ENCODE measurements around the gene DCDC2C.

Gene DCDC2C

GRCh38 chr2:3712831-3713503 lies 9.6 kb downstream of the DCDC2C start:
- no peaks in the 10 kb centered on the region for H3K79me2 ChIP-seq (ENCODE audit: insufficient read depth, low read depth)
- H3K27ac ChIP-seq = no peak overlapping the region
- H2AFZ ChIP-seq (ENCODE audit: low read depth) = no peak overlapping the region
- no peaks in the 10 kb centered on the region for H3K4me1 ChIP-seq (ENCODE audit: low read depth, poor library complexity, severe bottlenecking)
- H3K9ac ChIP-seq = no peak overlapping the region
- TF ChIP-seq, protein P1, sequence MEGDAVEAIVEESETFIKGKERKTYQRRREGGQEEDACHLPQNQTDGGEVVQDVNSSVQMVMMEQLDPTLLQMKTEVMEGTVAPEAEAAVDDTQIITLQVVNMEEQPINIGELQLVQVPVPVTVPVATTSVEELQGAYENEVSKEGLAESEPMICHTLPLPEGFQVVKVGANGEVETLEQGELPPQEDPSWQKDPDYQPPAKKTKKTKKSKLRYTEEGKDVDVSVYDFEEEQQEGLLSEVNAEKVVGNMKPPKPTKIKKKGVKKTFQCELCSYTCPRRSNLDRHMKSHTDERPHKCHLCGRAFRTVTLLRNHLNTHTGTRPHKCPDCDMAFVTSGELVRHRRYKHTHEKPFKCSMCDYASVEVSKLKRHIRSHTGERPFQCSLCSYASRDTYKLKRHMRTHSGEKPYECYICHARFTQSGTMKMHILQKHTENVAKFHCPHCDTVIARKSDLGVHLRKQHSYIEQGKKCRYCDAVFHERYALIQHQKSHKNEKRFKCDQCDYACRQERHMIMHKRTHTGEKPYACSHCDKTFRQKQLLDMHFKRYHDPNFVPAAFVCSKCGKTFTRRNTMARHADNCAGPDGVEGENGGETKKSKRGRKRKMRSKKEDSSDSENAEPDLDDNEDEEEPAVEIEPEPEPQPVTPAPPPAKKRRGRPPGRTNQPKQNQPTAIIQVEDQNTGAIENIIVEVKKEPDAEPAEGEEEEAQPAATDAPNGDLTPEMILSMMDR (conservative IDR thresholded peaks at IDR 0.05; ENCODE audit: low read depth, low read length) = no peak
- H4K20me1 ChIP-seq (ENCODE audit: insufficient read depth) = no peaks in the 10 kb centered on the region
- no peak overlapping the region for H3K4me3 ChIP-seq (IDR thresholded peaks at IDR 0.05; ENCODE audit: insufficient read depth, low read depth, low read length)
- H3K4me2 ChIP-seq = no peak overlapping the region
- H3K27me3 ChIP-seq (ENCODE audit: insufficient read depth, low read depth) = no peaks in the 10 kb centered on the region
- no peaks in the 10 kb centered on the region for H3K36me3 ChIP-seq (ENCODE audit: insufficient read depth)

- TF ChIP-seq, protein P1 (conservative IDR thresholded peaks at IDR 0.05; ENCODE audit: low read depth, low read length) = no peak
- no peaks in the 10 kb centered on the region for H3K79me2 ChIP-seq (ENCODE audit: insufficient read depth, low read depth)
- no peak overlapping the region for H3K4me2 ChIP-seq
- H3K4me1 ChIP-seq (ENCODE audit: low read depth, poor library complexity, severe bottlenecking) = no peaks in the 10 kb centered on the region
- H3K36me3 ChIP-seq (ENCODE audit: insufficient read depth) = no peaks in the 10 kb centered on the region
- no peak overlapping the region for H3K27ac ChIP-seq
- H3K9ac ChIP-seq = no peak overlapping the region
- H2AFZ ChIP-seq (ENCODE audit: low read depth) = no peak overlapping the region
- H3K4me3 ChIP-seq (IDR thresholded peaks at IDR 0.05; ENCODE audit: insufficient read depth, low read depth, low read length) = no peak overlapping the region
- no peaks in the 10 kb centered on the region for H4K20me1 ChIP-seq (ENCODE audit: insufficient read depth)
- no peaks in the 10 kb centered on the region for H3K27me3 ChIP-seq (ENCODE audit: insufficient read depth, low read depth)
These were observed 15.3 kb downstream of the DCDC2C start for GRCh38 chr2:3718679-3719078.

DNA sequence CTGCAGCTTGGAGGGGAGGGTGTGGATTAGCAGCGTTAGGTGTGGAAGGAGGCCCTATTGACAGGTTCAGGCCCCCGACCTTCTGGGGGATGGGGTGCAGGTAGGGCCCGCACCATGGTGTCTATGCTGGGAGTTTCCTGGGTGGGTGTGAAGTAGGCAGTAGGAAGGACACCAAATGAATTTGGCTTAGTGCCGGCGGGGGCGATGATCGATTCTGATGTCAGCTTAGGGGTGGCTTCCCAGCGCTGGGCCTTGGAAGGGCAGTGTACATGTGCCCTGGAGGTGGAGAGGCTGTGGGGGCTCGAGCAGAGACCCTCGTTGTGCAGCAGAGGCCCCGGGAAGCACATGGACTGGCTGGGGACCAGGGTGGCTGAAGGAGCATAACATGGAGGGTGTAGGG lies 21.6 kb downstream of the DCDC2C start:
- no peaks in the 10 kb centered on the region for H3K36me3 ChIP-seq (ENCODE audit: insufficient read depth)
- no peak overlapping the region for H2AFZ ChIP-seq (ENCODE audit: low read depth)
- H3K9ac ChIP-seq = no peak overlapping the region
- TF ChIP-seq, protein P1 (conservative IDR thresholded peaks at IDR 0.05; ENCODE audit: low read depth, low read length) = no peak
- no peak overlapping the region for H3K27ac ChIP-seq
- no peaks in the 10 kb centered on the region for H3K79me2 ChIP-seq (ENCODE audit: insufficient read depth, low read depth)
- H3K4me2 ChIP-seq = no peak overlapping the region
- no peak overlapping the region for H3K4me3 ChIP-seq (IDR thresholded peaks at IDR 0.05; ENCODE audit: insufficient read depth, low read depth, low read length)
- H3K27me3 ChIP-seq (ENCODE audit: insufficient read depth, low read depth) = no peaks in the 10 kb centered on the region
- no peaks in the 10 kb centered on the region for H4K20me1 ChIP-seq (ENCODE audit: insufficient read depth)
- no peaks in the 10 kb centered on the region for H3K4me1 ChIP-seq (ENCODE audit: low read depth, poor library complexity, severe bottlenecking)

DNA sequence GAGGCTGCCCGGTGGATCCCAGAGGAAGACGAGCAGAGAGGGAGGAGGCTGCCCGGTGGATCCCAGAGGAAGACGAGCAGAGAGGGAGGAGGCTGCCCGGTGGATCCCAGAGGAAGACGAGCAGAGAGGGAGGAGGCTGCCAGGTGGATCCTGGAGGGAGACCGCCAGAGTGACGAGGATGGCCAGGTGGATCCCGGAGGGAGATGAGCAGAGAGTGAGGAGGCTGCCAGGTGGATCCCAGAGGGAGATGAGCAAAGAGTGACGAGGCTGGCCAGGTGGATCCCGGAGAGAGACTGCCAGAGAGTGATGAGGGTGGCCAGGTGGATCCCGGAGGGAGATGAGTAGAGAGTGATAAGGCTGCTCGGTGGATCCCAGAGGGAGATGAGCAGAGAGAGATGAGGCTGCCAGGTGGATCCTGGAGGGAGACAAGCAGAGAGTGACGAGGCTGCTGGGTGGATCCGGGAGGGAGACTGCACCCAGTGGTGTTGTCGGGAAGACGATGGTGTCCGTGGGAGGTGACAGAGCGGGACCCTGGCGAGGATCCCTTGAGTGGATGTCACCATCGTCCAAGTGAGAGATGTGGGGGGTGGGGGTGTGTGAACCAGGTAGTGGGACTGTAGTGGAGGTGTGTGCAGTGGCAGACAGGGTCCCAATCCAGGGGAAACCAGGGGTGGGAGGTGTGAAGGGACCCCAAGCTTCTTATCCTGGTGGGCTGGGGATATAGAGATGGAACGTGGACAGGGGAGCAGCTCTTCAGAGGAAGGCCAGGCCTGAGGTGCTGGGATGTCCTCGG lies 22.3 kb downstream of the DCDC2C start:
- TF ChIP-seq, protein P1 (conservative IDR thresholded peaks at IDR 0.05; ENCODE audit: low read depth, low read length) = no peak

More for the DNA sequence above, 22.3 kb downstream of the DCDC2C start:
- no peaks in the 10 kb centered on the region for H4K20me1 ChIP-seq (ENCODE audit: insufficient read depth)
- H3K4me3 ChIP-seq (IDR thresholded peaks at IDR 0.05; ENCODE audit: insufficient read depth, low read depth, low read length) = no peak overlapping the region
- no peak overlapping the region for H3K4me2 ChIP-seq
- H2AFZ ChIP-seq (ENCODE audit: low read depth) = no peak overlapping the region
- H3K27ac ChIP-seq = no peak overlapping the region
- no peak overlapping the region for H3K9ac ChIP-seq
- no peaks in the 10 kb centered on the region for H3K27me3 ChIP-seq (ENCODE audit: insufficient read depth, low read depth)
- H3K36me3 ChIP-seq (ENCODE audit: insufficient read depth) = no peaks in the 10 kb centered on the region
- no peaks in the 10 kb centered on the region for H3K79me2 ChIP-seq (ENCODE audit: insufficient read depth, low read depth)
- H3K4me1 ChIP-seq (ENCODE audit: low read depth, poor library complexity, severe bottlenecking) = no peaks in the 10 kb centered on the region
